PC-9 (cell line): ENCODE measurements around the gene MST1R.

Source experiments
- CTCF ChIP-seq: fragments of 200-600 bp; sonication (generic); conservative IDR thresholded peaks from 2 replicates; pipeline ENCODE4 v1.6.1; 2017; ENCODE audit warnings: mixed run types, antibody characterized with exemption, mild to moderate bottlenecking, moderate library complexity
- EZH2 ChIP-seq: fragments of 200-600 bp; sonication (generic); IDR thresholded peaks from 2 replicates; pipeline ENCODE4 v1.8.0; 2017; ENCODE audit warnings: antibody characterized with exemption, low read depth

GRCh38 chr3:49928481-49929017, 24.9 kb upstream of the MST1R start:
- TF ChIP-seq CTCF: no peak
- no peak for TF ChIP-seq EZH2
